GM12891 (cell line): Measurements from ENCODE around the gene PCBP3.

ENCODE experiments used
- PAX5 ChIP-seq: IDR thresholded peaks from 2 replicates; pipeline ENCODE4 v1.6.1; 2011; ENCODE audit warnings: low read length, moderate library complexity, mild to moderate bottlenecking; ENCODE audit not compliant: insufficient read depth, severe bottlenecking
- POLR2A ChIP-seq: IDR thresholded peaks from 2 replicates; pipeline ENCODE4 v1.6.1; 2011; ENCODE audit warnings: low read depth, low read length, control low read depth
- POLR2AphosphoS5 ChIP-seq: IDR thresholded peaks from 2 replicates; pipeline ENCODE4 v1.6.1; 2011; ENCODE audit warnings: low read depth, low read length, control low read depth
- POU2F2 ChIP-seq: IDR thresholded peaks from 2 replicates; pipeline ENCODE4 v1.6.1; 2011; ENCODE audit warnings: low read depth, mild to moderate bottlenecking, control low read depth, low read length, moderate library complexity
- SPI1 ChIP-seq: IDR thresholded peaks from 2 replicates; pipeline ENCODE4 v1.6.1; 2011; ENCODE audit warnings: low read depth, low read length, control low read depth
- TAF1 ChIP-seq: IDR thresholded peaks from 2 replicates; pipeline ENCODE4 v1.6.1; 2011; ENCODE audit warnings: low read depth, low read length, control low read depth

GRCh38 chr21:45847870-45848269 lies 204.3 kb downstream of the PCBP3 start:
- TF ChIP-seq POLR2AphosphoS5 (no peak), POLR2A (no peak), TAF1 (no peak), POU2F2 (no peak), SPI1 (no peak), PAX5 (no peak)
